Stimulated activated CD4-positive, alpha-beta T cell treated with anti-CD3 and anti-CD28 coated beads, Interleukin-12 subunit alpha, Interleukin-12 subunit beta, amount 100 ng/mL, for 4 hours (primary cell): ENCODE data around the gene DNHD1.

Experiments used
- DNase-seq: peaks from one replicate; pipeline ENCODE4 v3.0.0-alpha.2; 2020

DNHD1 gene

DNA sequence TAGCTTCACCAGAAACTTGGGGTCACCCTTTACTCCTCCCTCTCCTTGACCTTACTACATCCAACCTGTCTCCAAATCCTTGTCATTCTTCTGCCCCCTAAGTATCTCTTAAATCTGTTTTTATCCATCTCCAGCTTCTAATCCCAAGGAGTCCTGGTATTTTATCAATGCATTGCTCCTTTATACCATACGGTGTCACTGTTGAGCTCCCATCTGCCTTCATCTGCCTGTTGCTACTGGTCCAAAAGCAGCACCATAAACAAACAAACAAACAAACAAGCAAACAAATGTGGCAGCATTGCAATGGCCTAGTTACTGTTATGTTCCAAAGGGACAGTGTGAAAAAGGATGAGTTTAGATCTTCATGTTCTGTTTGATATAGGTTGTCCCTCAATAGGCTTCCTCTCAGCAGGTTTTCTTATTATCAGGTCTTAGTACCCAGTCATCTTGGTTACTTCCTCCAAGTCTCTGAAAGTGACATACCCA, 34.2 kb downstream of the DNHD1 start:
- DNase-seq, result no peak

DNA sequence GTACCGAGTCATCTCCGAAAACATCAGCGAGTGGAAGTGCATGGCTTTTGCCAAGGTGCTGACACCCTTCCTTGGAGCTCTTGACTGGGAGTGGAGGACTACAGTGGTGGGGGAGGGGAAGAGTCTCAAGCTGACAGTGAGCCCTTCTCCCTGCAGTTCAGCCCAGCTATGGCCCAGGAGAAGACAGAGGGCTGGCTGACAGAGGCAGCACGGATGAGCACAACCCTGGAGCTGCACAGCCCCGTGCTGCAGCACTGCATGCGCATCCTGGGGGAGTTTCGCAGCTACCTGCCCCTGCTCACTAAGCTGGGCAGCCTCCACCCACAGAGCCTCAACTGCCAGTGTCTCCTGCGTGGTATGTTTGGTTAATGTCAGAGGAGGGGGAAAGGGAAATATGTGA, 41.4 kb downstream of the DNHD1 start:
- DNase-seq, result no peak

DNA sequence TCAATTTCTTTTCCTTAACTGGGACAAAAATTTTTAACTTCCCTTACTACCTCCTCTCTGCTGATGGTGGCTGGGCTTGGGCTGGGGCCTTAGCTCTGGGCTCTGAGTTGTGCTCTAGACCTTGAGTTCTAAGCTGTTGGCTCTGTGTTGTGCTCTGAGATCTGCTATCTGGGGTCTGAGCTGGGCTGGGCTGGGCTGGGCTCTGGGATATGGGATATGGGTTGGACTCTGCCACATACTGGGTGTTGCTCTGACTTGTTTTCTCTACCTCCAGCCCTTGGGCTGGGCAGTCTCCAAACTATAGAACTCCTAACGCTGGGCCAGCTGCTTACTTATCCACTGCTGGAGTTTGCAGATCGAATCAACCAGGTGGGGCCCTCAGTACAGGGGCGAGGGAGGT, 41.9 kb downstream of the DNHD1 start:
- DNase-seq, result no peak

DNA sequence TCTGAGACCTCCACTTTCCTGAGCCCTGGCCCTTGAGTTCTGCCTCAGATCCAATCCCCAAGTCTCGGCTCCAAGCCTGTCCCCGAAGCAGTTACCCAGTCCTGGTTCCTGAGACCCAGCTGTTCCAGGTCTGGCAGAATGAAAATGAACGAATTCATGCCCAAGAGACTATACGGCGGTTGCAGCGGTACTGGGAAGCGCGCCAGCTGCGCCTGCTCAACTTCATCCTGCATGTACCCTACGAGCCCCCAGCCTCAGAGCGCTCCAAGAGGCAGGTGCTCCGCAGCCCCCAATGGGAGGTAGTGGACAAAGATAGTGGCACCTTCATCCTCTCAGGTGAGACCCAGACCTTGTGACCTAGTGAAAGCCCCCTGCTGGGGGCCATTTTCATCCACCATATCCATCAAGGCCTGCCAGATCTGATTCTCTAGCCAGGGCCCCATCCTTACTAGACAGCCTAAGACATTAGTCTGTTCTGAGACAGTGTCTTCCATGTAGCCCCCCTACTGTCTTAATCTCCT, 42.7 kb downstream of the DNHD1 start:
- DNase-seq, result no peak

DNA sequence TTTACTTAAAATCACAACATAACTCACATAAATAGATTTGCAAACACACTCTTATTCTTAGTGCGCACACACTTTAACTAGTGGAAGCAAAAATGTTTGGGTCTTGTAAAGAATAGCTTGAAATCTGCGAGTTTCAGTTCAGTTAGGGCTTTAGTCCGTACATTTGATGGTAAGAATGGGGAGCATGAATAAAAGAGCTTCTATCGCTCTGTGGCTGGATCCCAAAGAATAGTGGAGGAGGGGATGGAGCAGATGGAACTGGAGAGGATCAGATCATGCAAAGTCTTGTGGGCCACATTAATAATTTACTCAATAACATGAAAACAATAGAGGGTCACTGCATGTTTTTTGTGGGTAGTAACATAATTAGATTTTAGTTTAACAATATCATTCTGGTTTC, 44.3 kb downstream of the DNHD1 start:
- DNase-seq, result no peak

DNA sequence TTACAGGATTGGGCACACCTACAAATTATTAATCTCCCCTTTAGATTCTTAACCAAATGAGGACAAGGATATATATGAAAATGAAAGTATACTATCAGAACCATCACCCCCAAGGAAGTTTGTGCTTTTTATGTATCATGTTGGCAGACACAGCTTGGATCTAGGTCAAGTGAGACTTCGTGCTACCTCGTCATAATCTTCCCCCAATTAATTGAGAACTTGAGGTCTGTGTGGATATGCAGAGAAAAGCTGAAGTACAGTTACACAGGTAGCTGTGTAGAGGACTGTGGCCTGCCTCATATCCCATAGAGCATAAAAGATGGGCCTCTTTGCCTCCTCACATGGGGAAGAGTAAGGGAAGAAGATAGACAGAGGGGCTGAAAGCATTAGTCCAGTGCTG, 45.6 kb downstream of the DNHD1 start:
- DNase-seq, result no peak

DNA sequence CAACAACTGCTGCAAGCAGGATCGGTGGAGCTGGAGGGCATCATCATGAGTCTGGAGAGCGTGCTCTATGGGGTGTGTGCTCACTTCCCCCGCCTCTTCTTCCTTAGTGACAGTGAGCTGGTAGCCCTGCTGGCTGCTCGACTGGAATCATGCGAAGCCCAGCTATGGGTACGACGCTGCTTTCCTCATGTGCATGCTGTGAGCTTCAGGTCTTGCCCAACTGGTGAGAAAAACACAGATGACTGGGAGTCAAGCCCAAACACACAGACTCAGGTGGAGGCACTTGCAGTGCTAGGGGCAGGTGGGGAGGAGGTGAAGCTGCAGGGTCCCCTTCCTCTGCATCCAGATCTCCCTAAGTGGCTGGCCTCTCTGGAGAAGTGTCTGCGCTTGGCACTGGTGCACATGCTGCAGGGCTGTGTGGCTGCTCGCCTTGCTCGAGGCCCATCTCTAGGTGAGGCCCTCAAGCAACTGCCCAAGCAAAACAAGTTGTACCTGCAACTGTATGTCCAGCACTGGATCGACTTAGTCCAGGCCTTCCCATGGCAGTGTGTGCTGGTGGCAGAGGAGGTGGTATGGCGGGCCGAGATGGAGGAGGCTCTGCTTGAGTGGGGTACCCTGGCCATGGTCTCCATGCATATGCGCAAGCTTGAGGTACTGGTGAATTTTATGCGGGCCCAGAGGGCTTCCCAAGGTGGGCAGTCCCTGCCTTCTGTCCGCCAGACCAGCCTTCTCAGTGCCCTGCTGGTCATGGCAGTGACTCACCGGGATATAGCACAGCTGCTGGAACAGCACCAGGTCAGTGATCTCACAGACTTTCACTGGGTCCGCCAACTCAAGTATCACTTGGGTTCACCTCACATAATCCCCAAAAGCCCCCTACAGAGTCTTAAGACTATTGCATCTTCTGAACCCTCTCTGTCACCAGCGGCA, 48.1 kb downstream of the DNHD1 start:
- DNase-seq, result no peak

DNA sequence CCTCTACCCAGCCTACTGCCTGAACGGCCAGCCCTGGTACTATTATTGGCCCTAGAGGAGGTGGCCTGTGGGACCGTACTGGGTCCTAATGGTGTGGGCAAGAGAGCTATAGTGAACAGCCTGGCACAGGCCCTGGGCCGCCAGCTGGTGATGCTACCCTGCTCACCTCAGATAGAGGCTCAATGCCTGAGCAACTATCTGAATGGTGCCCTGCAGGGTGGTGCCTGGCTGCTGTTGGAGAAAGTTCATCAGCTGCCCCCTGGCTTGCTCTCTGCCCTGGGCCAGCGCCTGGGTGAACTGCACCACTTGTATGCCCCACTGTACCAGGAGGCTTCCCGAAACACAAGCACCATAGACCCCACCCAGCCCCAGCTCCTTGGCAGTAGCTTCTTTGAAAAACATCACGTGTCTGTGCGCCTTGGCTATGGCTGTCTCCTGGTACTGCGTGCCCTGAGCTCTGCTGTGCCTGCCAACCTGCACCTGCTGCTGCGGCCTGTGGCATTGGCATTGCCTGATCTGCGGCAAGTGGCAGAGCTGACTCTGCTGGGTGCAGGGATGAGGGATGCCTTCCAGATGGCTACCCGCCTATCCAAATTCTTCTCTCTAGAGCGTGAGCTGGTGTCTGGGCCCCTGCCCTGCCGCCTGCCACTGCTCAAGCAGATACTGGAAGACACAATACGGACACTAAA, 49.0 kb downstream of the DNHD1 start:
- DNase-seq, result no peak

DNA sequence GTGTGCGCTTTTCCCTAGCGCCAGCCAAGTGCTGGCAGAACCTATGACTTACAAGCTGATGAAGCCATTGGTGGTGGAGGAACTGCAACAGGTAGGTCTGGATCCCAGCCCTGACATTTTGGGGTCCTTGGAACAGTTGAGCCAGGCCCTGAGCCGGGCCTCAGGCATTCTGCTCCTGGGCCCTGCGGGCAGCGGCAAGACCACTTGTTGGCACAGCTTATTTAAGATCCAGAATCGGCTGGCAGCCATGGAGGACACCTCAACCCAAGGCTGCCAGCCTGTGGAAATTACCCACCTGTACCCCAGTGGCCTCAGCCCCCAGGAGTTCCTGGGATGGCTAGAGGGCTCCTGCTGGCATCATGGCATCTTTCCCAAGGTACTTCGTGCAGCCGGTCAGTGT, 49.7 kb downstream of the DNHD1 start:
- DNase-seq, result no peak

DNA sequence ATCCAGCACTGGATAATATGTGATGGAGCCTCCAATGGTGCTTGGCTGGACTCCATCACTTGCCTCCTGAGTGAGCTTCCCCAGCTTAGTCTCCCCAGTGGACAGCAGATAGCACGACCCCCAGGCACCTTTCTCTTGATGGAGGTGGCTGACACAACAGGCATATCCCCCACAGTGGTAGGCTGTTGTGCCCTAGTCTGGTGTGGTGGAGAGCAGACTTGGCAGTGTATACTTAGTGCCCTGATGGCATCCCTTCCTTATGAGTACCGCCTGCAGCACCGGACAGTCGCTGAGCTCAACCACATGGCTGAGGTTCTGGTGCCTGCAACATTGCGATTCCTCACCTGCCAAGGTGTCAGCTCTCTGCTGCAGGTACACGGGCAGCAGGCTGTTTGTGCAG, 50.1 kb downstream of the DNHD1 start:
- DNase-seq, result no peak

DNA sequence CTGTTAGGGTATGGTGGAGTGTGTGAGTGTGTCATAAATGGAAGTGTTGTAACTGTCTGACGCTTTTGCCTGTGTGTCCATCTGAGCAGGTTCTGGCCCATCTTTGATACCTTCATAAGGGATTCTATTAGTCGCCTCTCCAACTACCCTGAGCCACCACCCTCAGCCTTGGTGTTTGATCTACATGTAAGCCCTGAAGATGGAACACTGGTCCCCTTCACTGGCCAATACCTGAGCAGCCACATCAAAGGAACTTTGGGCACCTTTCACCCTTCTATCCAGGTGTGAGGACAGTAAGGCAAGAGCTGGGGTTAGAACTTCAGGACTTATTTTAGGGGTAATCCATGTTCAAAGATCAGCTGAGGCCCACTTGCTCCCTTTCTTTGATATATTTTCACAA, 51.0 kb downstream of the DNHD1 start:
- DNase-seq, result no peak

DNA sequence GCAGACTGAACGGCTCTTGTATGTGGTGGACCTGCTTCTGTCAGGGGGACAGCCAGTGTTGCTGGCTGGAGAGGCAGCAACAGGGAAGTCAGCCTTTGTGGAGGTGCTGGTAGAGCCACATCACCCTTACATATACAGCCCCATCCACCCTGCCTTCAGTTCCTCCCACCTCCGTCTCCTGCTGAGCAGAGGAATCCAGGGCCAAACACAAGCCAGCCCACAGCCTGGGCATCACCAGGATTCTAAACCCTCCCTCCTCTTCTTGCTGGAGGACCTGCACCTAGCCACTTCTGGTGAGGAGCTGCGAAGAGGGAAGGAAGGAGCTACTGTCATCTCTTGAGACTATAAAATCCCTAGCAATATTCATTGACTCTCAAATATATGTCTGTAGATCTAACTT, 51.6 kb downstream of the DNHD1 start:
- DNase-seq, result no peak

DNA sequence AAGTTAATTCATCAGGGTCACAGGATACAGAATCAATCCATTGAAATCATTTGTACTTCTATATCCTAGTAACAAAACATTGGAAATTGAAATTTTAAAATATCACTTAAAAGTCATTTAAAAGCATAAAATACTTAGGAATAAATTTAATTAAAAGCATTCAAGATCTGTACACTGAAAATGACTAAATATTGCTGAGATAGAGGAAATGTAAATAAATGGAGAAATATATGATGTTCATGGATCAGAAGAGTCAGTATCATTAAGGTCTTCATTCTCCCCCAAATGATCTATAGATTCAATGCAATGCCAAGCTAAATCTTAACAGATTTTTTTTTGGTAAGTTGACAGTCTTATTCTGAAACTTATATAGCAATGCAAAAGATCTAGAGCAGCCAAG, 56.6 kb downstream of the DNHD1 start:
- DNase-seq, result no peak

DNA sequence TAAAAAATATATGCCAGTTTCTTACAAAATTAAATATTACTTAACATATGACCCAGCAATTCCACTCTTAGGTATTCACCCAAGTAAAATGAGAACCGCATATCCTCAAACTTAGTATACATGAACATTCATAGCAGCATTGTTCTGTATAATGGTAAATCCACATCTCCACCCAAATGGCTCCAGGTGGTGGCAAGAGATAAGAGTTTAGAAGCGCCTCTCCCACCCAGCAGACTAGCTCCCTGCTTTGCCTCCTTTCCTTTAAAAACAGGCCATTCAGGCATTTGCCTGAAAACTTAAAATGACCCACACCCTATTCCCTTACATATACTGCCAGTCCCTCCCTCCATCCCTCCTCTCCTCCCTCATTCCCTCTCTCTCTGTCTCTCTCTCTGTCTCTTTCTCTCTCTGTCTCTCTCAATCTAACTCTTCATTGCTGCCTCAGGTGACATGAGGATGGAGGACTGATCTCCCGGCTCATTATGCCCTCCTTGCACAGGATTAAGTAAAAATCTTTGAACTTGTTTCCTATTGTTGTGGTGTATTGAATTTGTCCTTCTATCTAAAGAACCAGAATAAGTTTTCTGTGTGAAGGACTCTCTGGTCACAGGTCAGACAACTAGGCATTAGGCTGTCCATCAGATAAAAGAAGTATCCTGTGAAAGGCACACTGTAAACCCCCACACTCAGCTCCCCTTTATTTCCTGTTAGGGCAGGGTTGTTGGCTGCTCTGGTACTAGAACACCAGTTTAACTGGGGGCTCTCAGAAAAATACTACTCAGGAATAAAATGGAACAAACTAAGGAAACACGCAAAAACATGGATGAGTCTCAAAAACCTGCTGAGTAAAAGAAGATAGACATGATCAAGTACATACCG, 58.0 kb downstream of the DNHD1 start:
- DNase-seq, result no peak

DNA sequence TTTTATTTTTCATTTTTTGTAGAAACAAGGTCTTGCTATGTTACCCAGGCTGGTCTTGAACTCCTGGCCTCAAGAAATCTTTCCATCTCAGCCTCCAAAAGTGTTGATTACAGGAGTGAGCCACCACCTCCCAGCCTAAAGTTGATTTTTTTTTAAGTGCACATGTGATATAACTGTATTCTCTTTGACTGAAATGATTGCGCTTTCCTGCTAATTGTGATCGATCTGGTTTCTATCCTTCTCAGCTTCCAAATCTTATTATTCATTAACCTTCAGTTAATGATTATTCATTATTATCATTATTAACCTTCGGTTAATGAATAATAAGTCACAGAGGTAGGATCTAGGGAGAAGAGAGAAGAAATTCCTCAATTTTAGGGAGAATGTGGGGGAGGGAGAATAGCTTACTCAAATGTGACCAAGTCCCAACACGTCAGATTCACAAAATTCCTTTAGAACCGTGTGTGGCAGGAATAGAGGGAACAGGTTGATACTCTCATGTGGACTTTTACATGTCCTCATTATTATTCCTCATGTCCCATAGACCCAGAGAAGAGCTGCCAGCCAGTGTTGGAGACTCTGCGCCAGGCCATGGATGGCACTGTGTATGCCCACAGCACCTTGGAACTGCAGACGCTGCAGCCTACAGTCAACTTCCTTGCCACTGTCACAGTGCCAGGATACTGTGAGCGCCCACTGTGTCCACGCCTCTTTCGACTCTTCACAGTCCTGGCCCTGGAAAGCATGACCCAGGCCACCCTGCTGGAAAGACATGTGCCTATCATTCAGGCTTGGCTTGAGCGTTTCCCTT, 59.3 kb downstream of the DNHD1 start:
- no peak for DNase-seq

DNA sequence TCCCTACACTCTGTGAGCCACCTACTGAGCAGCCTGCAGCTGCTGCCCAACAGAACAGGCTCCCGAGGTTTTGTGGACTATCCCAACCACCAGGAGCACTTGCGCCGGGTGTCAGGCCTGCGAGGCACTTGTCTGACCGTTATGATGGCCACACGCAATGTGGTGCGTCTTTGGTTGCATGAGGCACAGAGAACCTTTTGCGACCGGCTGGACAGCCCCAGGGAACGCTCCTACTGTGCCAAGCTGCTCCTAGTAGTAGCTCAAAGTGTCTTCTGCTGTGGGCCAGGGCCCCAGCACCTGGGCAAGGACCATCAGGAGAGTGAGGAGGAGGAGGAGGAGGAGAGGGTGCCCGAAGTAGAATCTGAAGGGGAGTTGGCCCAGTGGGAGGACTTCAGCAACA, 60.0 kb downstream of the DNHD1 start:
- no peak for DNase-seq

DNA sequence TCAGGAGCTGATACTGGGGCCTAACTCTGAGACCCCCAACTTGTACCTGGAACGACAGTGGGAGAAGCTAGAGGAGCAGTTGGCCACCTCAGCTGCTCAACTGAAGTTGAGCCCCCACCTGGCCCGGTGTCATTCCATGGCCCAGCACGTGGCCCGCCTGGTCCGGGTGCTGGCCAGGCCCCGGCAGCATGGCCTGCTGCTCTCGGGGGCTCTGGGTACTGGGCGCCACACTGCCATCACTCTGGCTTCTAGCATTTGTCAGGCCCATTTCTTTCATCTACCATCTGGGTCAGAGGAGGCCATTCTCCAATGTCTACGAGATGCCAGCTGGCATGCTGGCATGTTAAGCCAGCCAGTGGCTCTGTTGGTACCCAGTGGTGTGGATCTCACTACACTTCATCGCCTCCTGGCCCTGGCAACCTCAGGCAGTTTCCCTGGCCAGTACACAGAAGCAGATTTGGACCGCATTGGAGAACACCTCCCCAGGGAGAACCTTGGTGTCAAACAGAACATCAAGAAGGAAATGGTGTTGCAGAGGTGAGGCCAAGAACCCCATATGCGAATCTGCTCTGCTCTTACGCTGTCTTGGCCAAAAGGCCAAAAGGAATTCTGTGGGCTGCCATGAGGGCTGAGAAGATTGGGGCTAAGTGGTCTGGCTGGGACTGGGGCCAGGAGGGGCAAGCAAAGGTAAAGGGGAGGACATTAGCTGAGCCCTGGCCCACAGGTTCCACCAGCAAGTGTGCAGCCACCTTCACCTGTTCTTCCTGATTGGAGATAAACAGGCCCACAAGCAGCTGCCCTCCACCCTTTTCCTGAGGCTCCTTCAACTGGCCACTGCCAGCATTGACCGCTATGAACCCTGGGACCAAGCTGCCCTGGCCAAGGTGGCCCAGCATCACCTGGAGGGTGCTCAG, 60.9 kb downstream of the DNHD1 start:
- no peak for DNase-seq

DNA sequence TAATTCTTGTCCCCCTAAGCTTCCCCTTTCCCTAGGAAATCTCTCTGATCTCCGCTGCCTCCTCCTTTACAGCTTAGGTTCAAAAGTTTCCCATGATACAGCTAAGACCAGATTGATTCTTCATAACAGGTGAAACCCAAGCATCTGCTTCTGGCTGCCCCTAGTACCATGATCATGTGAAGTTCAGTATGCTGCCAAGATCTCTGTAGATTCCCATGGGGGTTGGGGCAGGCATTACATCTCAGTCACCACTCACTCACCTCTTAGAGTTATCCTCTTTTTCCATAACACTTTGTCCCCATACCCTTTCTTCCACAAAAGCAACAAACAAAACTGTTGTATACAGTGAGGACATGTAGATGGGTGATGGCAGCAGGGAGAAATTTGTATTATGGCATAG, 62.3 kb downstream of the DNHD1 start:
- DNase-seq, result no peak

DNA sequence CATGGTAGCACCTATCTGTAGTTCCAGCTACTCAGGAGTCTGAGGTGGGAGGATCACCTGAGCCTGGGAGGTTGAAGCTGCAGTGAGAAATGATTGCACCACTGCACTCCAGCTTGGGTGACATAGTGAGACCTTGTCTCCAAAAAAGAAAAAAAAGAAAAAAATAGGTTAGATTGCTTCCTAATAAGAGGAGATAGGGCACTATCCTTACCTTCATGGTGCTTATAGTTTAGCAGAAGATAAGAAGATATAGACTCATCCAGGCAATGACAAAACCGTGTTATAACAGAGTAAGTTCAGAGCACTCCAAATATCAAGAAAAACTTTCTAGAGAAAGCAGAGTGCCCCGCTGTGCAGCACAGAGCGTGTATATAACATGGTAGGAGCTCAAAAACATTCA, 64.2 kb downstream of the DNHD1 start:
- DNase-seq, result no peak

DNA sequence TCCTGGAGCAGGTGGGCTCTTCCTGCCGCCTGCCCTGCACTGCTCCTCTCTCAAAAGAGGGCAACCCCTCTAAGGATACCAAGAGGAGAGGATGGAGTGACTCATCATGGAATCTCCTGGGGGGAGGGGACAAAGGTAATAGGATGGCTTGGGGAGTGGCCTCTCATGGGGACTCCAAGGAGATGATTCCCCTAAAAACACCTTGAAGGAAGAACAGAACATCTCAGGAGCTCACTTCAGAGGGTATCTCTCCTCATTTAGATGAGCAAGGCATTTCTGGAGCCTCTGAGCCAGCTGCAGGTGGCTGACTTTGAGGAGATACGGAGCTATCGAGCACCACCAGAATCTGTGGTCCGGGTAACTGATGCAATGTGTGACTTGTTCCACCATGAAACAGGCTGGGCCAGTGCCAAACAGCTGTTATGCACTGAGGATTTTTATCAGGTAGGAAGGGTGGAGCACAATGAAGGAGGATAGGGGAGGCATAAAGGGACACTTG, 66.1 kb downstream of the DNHD1 start:
- no peak for DNase-seq

DNA sequence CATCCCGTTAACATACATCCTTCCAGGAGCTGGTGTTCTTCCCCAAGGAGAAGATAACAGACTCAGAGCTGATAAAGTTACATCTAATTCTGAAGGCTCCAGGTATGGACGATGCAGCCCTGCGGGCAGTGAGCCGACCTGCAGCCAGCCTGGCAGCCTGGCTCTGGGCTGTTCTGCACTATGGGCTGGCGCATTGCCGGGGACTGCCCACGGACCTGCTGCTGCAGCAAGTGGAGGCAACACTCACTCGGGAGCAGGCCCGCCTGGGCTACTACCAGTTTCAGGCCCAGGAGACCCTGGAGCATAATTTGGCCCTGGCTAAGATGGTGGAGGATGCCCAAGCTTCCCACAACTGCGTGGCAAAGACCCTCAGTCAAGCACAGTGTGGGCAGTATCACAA, 66.6 kb downstream of the DNHD1 start:
- no peak for DNase-seq
